Brain microvascular endothelial cell (primary cell): ENCODE measurements around the gene KLRF1.

Source experiments
- DNase-seq: peaks from one replicate; pipeline ENCODE4 v3.0.0-alpha.2; 2020
- H3K27ac ChIP-seq: fragments of 250-450 bp; sonication (Bioruptor Pico); 2 replicates; pipeline ENCODE4 v1.5.1; 2020; ENCODE audit warnings: mild to moderate bottlenecking, moderate library complexity
- H3K27me3 ChIP-seq: fragments of 250-450 bp; sonication (Bioruptor Pico); replicated peaks from 2 replicates; pipeline ENCODE4 v1.5.1; 2020; ENCODE audit warnings: mild to moderate bottlenecking
- H3K36me3 ChIP-seq: fragments of 250-450 bp; sonication (Bioruptor Pico); replicated peaks from 2 replicates; pipeline ENCODE4 v1.5.1; 2020; ENCODE audit warnings: mild to moderate bottlenecking
- H3K4me3 ChIP-seq: 2 replicates; pipeline ENCODE4 v1.5.1; 2011; ENCODE audit warnings: low read depth, mild to moderate bottlenecking, control low read depth, low read length, moderate library complexity
- CTCF ChIP-seq: IDR thresholded peaks from 2 replicates; pipeline ENCODE4 v1.5.1; 2011; ENCODE audit warnings: low read depth, mild to moderate bottlenecking, moderate library complexity, low read length, control low read depth, inconsistent platforms; ENCODE audit errors: missing control alignments
- in situ Hi-C: cut with HindIII; loops from 2 replicates; pipeline ENCODE4 v1.10.0; 2017; ENCODE audit warnings: low sequenced_read_pairs, low pct_ligation_motif_present

KLRF1 gene

GRCh38 chr12:9829982-9830381, 2.7 kb downstream of the KLRF1 start:
- in situ Hi-C loops, result no loop called here

GRCh38 chr12:9831720-9832119, 4.4 kb downstream of the KLRF1 start:
- in situ Hi-C loops, result no loop called here
- H3K27me3 ChIP-seq, result no peaks in the 10 kb centered on the region
- H3K27ac ChIP-seq, result no peak overlapping the region
- H3K4me3 ChIP-seq, result no peak overlapping the region
- DNase-seq, result no peak
- H3K36me3 ChIP-seq, result no peaks in the 10 kb centered on the region
- TF ChIP-seq CTCF, result no peak

More at GRCh38 chr12:9829982-9830381, 2.7 kb downstream of the KLRF1 start:
- H3K36me3 ChIP-seq, result no peaks in the 10 kb centered on the region
- no peak overlapping the region for H3K27ac ChIP-seq
- no peak overlapping the region for H3K4me3 ChIP-seq
- no peak for TF ChIP-seq CTCF
- H3K27me3 ChIP-seq, result no peaks in the 10 kb centered on the region
- no peak for DNase-seq

GRCh38 chr12:9843407-9843806, 16.1 kb downstream of the KLRF1 start:
- TF ChIP-seq CTCF, result no peak
- no peak overlapping the region for H3K4me3 ChIP-seq
- H3K36me3 ChIP-seq, result no peaks in the 10 kb centered on the region
- H3K27me3 ChIP-seq, result no peaks in the 10 kb centered on the region
- in situ Hi-C loops, result no loop called here
- no peak for DNase-seq
- no peak overlapping the region for H3K27ac ChIP-seq

GRCh38 chr12:9848899-9849298, 21.6 kb downstream of the KLRF1 start:
- Histone ChIP-seq H3K27me3 (no peaks in the 10 kb centered on the region), H3K4me3 (no peak overlapping the region), H3K27ac (no peak overlapping the region), H3K36me3 (no peaks in the 10 kb centered on the region)
- no peak for DNase-seq
- in situ Hi-C loops, result no loop called here
- TF ChIP-seq CTCF, result no peak

- Histone ChIP-seq H3K27ac (no peak overlapping the region), H3K36me3 (no peaks in the 10 kb centered on the region), H3K27me3 (no peaks in the 10 kb centered on the region), H3K4me3 (no peak overlapping the region)
- in situ Hi-C loops, result no loop called here
- DNase-seq, result no peak
- TF ChIP-seq CTCF, result no peak
Observed at GRCh38 chr12:9851050-9851449, 23.8 kb downstream of the KLRF1 start.

- H3K36me3 ChIP-seq, result no peaks in the 10 kb centered on the region
- H3K27me3 ChIP-seq, result no peaks in the 10 kb centered on the region
- DNase-seq, result no peak
- no peak overlapping the region for H3K4me3 ChIP-seq
- H3K27ac ChIP-seq, result no peak overlapping the region
- in situ Hi-C loops, result no loop called here
- no peak for TF ChIP-seq CTCF
Observed at GRCh38 chr12:9851927-9852326, 24.6 kb downstream of the KLRF1 start.
